A549 (cell line): ENCODE results near the gene DNAH5. TPM values are rescaled to one million over a fixed set of nuclear protein-coding genes. Genes with fewer than 3 reads are reported as not detected.

ENCODE experiments used
- ATAC-seq, 2 experiments: fragments of 200-7000 bp in 1 of 2; fragments of >200 bp in 1 of 2; cut with Nextera tagmentation in 1 of 2; cut with Tn5 transposase in 1 of 2; 3 replicates each; pipeline versions ENCODE4 v1.8.0 to v1.9.1; 2018 to 2020; ENCODE audit warnings: mild to moderate bottlenecking in 1 of 2, moderate library complexity in 1 of 2
- CTCF ChIA-PET: fragments of 300-600 bp; sonication (Branson Sonifier 250); formaldehyde crosslinking; extraction: SDS; loops from one replicate; lab custom pipeline; 2021; ENCODE audit warnings: antibody characterized with exemption, inconsistent platforms; lab: Yijun Ruan, JAX
- POLR2A ChIA-PET: fragments of 350-600 bp; formaldehyde crosslinking; extraction: SDS; loops from one replicate; lab custom pipeline; 2021; ENCODE audit warnings: antibody characterized with exemption, inconsistent platforms; lab: Yijun Ruan, JAX
- DNase-seq, 2 experiments: peaks; one replicate each; pipeline versions ENCODE4 v3.0.0 to v3.0.0-alpha.2; 2011 to 2016; ENCODE audit warnings: low read depth in 1 of 2, low spot score in 1 of 2
- FAIRE-seq: peaks from 2 replicates; lab custom pipeline; 2011; peaks lifted over from hg19 to GRCh38; lab: Jason Lieb, UNC
- H3K27ac ChIP-seq, 2 experiments: fragments of >200 bp; sonication (Bioruptor Twin); formaldehyde crosslinking; 3 replicates each; pipeline ENCODE4 v1.5.1; 2016 to 2017
- H3K4me1 ChIP-seq: fragments of >200 bp; sonication (Bioruptor Twin); formaldehyde crosslinking; 3 replicates; pipeline ENCODE4 v1.6.1; 2016
- H3K4me2 ChIP-seq: fragments of >200 bp; sonication (Bioruptor Twin); formaldehyde crosslinking; 3 replicates; pipeline ENCODE4 v1.6.1; 2016
- H3K4me3 ChIP-seq: fragments of >200 bp; sonication (Bioruptor Twin); formaldehyde crosslinking; 3 replicates; pipeline ENCODE4 v1.5.1; 2016
- H3K9me3 ChIP-seq: fragments of >200 bp; sonication (Bioruptor Twin); formaldehyde crosslinking; 3 replicates; pipeline ENCODE4 v1.6.1; 2016
- CEBPB ChIP-seq, 2 experiments: fragments of >200 bp in 1 of 2; sonication (Bioruptor Twin) in 1 of 2; formaldehyde crosslinking in 1 of 2; IDR thresholded peaks; 2 replicates each; pipeline ENCODE4 v1.6.1; 2012 to 2016
- CHD4 ChIP-seq: fragments of 200-600 bp; sonication (generic); IDR thresholded peaks from 2 replicates; pipeline ENCODE4 v1.6.1; 2016; ENCODE audit warnings: antibody characterized with exemption, mild to moderate bottlenecking, borderline replicate concordance
- E2F6 ChIP-seq: IDR thresholded peaks from 2 replicates; pipeline ENCODE4 v1.6.1; 2012; ENCODE audit warnings: low read depth, borderline replicate concordance
- EHF ChIP-seq: fragments of 250-450 bp; sonication (Bioruptor Pico); IDR thresholded peaks from 2 replicates; pipeline ENCODE4 v1.5.0; 2020; ENCODE audit warnings: mild to moderate bottlenecking
- EHMT2 ChIP-seq: fragments of 200-600 bp; sonication (generic); IDR thresholded peaks from 2 replicates; pipeline ENCODE4 v1.6.1; 2016; ENCODE audit warnings: antibody characterized with exemption, low read depth, mild to moderate bottlenecking, moderate library complexity
- ELK1 ChIP-seq: fragments of 150-350 bp; IDR thresholded peaks from 2 replicates; pipeline ENCODE4 v1.6.1; 2014; ENCODE audit warnings: low read depth, mild to moderate bottlenecking, low read length
- EP300 ChIP-seq, 2 experiments: fragments of >200 bp; sonication (Bioruptor Twin); formaldehyde crosslinking; IDR thresholded peaks; 2 replicates in 1 of 2; 3 replicates in 1 of 2; pipeline ENCODE4 v1.6.1; 2016 to 2017
- FOSB ChIP-seq: fragments of 250-450 bp; sonication (Bioruptor Pico); IDR thresholded peaks from 2 replicates; pipeline ENCODE4 v1.5.0; 2020; ENCODE audit warnings: mild to moderate bottlenecking, moderate library complexity
- FOSL2 ChIP-seq, 2 experiments: fragments of 450-650 bp in 1 of 2; fragments of >200 bp in 1 of 2; sonication (Bioruptor Twin) in 1 of 2; formaldehyde crosslinking; IDR thresholded peaks; 2 replicates each; pipeline versions ENCODE4 v1.5.0 to v1.6.1; 2016 to 2020; ENCODE audit warnings: mild to moderate bottlenecking in 1 of 2, moderate library complexity in 1 of 2
- GATA3 ChIP-seq: IDR thresholded peaks from 2 replicates; pipeline ENCODE4 v1.6.1; 2012; ENCODE audit warnings: borderline replicate concordance
- HOXA7 ChIP-seq: fragments of 250-450 bp; sonication (Bioruptor Pico); IDR thresholded peaks from 2 replicates; pipeline ENCODE4 v1.5.0; 2020; ENCODE audit warnings: mild to moderate bottlenecking, moderate library complexity
- HOXB13 ChIP-seq: fragments of 250-450 bp; sonication (Bioruptor Pico); IDR thresholded peaks from 2 replicates; pipeline ENCODE4 v1.5.0; 2020; ENCODE audit warnings: low read depth, mild to moderate bottlenecking, moderate library complexity
- JUNB ChIP-seq: fragments of >200 bp; sonication (Bioruptor Twin); formaldehyde crosslinking; IDR thresholded peaks from 2 replicates; pipeline ENCODE4 v1.6.1; 2016
- KDM5A ChIP-seq: fragments of 200-600 bp; sonication (generic); IDR thresholded peaks from 2 replicates; pipeline ENCODE4 v1.6.1; 2016; ENCODE audit warnings: antibody characterized with exemption, mild to moderate bottlenecking
- MAFK ChIP-seq: fragments of 450-650 bp; IDR thresholded peaks from 2 replicates; pipeline ENCODE4 v1.6.1; 2014; ENCODE audit not compliant: partially characterized antibody
- MAX ChIP-seq: IDR thresholded peaks from 2 replicates; pipeline ENCODE4 v1.6.1; 2012
- MAZ ChIP-seq: fragments of 150-350 bp; IDR thresholded peaks from 2 replicates; pipeline ENCODE4 v1.6.1; 2014; ENCODE audit warnings: antibody characterized with exemption, low read depth, low read length, borderline replicate concordance
- NPAS2 ChIP-seq: fragments of 250-450 bp; sonication (Bioruptor Pico); IDR thresholded peaks from 2 replicates; pipeline ENCODE4 v1.8.0; 2022; ENCODE audit warnings: mild to moderate bottlenecking, moderate library complexity, borderline replicate concordance
- NR3C1 ChIP-seq: fragments of >200 bp; sonication (Bioruptor Twin); formaldehyde crosslinking; IDR thresholded peaks from 3 replicates; pipeline ENCODE4 v1.6.1; 2017
- PHF8 ChIP-seq: fragments of 200-600 bp; sonication (generic); IDR thresholded peaks from 2 replicates; pipeline ENCODE4 v1.6.1; 2016; ENCODE audit warnings: low read depth, mild to moderate bottlenecking, antibody characterized with exemption, moderate library complexity, borderline replicate concordance
- RAD21 ChIP-seq, 2 experiments: fragments of >200 bp in 1 of 2; sonication (Bioruptor Twin) in 1 of 2; formaldehyde crosslinking in 1 of 2; IDR thresholded peaks in 1 of 2; conservative IDR thresholded peaks in 1 of 2; 2 replicates in 1 of 2; 3 replicates in 1 of 2; pipeline ENCODE4 v1.6.1; 2012 to 2018; ENCODE audit warnings: inconsistent platforms in 1 of 2
- RARB ChIP-seq: fragments of 250-450 bp; sonication (Bioruptor Pico); IDR thresholded peaks from 2 replicates; pipeline ENCODE4 v1.8.0; 2021; ENCODE audit warnings: mild to moderate bottlenecking, moderate library complexity
- REST ChIP-seq: fragments of 200-600 bp; sonication (generic); IDR thresholded peaks from 2 replicates; pipeline ENCODE4 v1.6.1; 2016; ENCODE audit warnings: antibody characterized with exemption, mild to moderate bottlenecking, moderate library complexity
- RFX5 ChIP-seq: fragments of 450-650 bp; IDR thresholded peaks from 2 replicates; pipeline ENCODE4 v1.7.1; 2014; ENCODE audit warnings: antibody characterized with exemption, mild to moderate bottlenecking, moderate library complexity
- RNF2 ChIP-seq: fragments of 200-600 bp; sonication (generic); IDR thresholded peaks from 2 replicates; pipeline ENCODE4 v1.6.1; 2016; ENCODE audit warnings: low read depth, mild to moderate bottlenecking, antibody characterized with exemption, moderate library complexity, borderline replicate concordance
- SREBF2 ChIP-seq: fragments of 450-650 bp; IDR thresholded peaks from 2 replicates; pipeline ENCODE4 v1.6.1; 2014; ENCODE audit warnings: mild to moderate bottlenecking, moderate library complexity
- WGBS: methylation state at CpG from one replicate; pipeline ENCODE4 v1.1.6; 2017; ENCODE audit errors: missing lambda C conversion rate; 5-methylcytosine and 5-hydroxymethylcytosine counted together
- polyA plus RNA-seq, 4 experiments: library from polyadenylated mRNA; depleted of rRNA in 3 of 4; stranded (reverse); fragments of >200 nt; fragmentation: RNase III in 1 of 4; extraction: RNeasy Plus Mini Kit Qiagen cat#74134 plus additional on column Dnase treatment in 1 of 4; gene quantifications; 2 replicates in 3 of 4; 3 replicates in 1 of 4; pipeline ENCODE4 v1.2.3, GENCODE V29; 2011 to 2017

DNAH5 gene
- polyA plus RNA-seq, 2 of the 4 experiments (the other 2 are of a cell fraction), result 0.15 to 1.0 TPM

- ChIA-PET CTCF (interaction anchor here (0.6 to 2.4 kb wide), 4 partner anchors 16 to 656 kb away, joined by 3 to 8 read pairs (median 4); no protein-coding TSS in a partner anchor), POLR2A (no interaction called here)
- Histone ChIP-seq H3K4me3 (no peak overlapping the region), H3K4me2 (no peak overlapping the region), H3K9me3 (peaks cover 12% of the 10 kb centered on the region), H3K27ac (no peak overlapping the region; a peak in 1 of 6 replicates), H3K4me1 (peaks cover 5% of the 10 kb centered on the region; the same call in 2 of the 3 replicates)
- TF ChIP-seq RARB (CRISPR knock-in tag) (no peak), EHMT2 (no peak)
- no peak for FAIRE-seq
- no peak for ATAC-seq
- WGBS, result 88% methylated on average over 4 of the region's 4 CpGs
- no peak for DNase-seq
These were observed 48.3 kb upstream of the DNAH5 start for GRCh38 chr5:13992795-13993194.

GRCh38 chr5:13991365-13991764 is 46.9 kb upstream of the DNAH5 start:
- ATAC-seq, result no peak
- H3K4me2 ChIP-seq, result no peak overlapping the region
- POLR2A ChIA-PET, result no interaction called here
- 74% methylated on average over 3 of the region's 3 CpGs for WGBS
- peak overlapping the region in 1 of 2 experiments; percentile 58; a peak in 4 of 6 replicates for H3K27ac ChIP-seq
- no peaks in the 10 kb centered on the region for H3K9me3 ChIP-seq
- FAIRE-seq, result no peak
- H3K4me1 ChIP-seq, result peaks cover 8% of the 10 kb centered on the region; the same call in 2 of the 3 replicates
- TF ChIP-seq FOSL2 (IDR thresholded peaks at IDR 0.05) (no peak), FOSL2 (CRISPR knock-in tag; IDR thresholded peaks at IDR 0.05) (no peak), EP300 (IDR thresholded peaks at IDR 0.05) (no peak), MAX (no peak), RNF2 (no peak), CHD4 (no peak), RFX5 (no peak), CEBPB (IDR thresholded peaks at IDR 0.05) (no peak), RAD21 (conservative IDR thresholded peaks at IDR 0.05 in 1 of 2, IDR thresholded peaks at IDR 0.05 in 1 of 2) (no peak), E2F6 (no peak), JUNB (no peak), NPAS2 (no peak), GATA3 (no peak), EHMT2 (no peak), ELK1 (no peak), SREBF2 (no peak)
- no peak for DNase-seq
- no peak overlapping the region for H3K4me3 ChIP-seq
- CTCF ChIA-PET, result interaction anchor here (1.3 to 2.4 kb wide), 3 partner anchors 16 to 373 kb away, joined by 3 to 8 read pairs (median 3); no protein-coding TSS in a partner anchor

- H3K4me1 ChIP-seq, result peaks cover 12% of the 10 kb centered on the region
- ChIA-PET POLR2A (no interaction called here), CTCF (interaction anchor here (0.9 to 8.0 kb wide), 5 partner anchors 17 to 374 kb away, joined by 3 to 53 read pairs (median 3); no protein-coding TSS in a partner anchor)
- H3K4me2 ChIP-seq, result no peak overlapping the region
- H3K9me3 ChIP-seq, result no peaks in the 10 kb centered on the region
- H3K27ac ChIP-seq, result peak overlapping the region in 1 of 2 experiments; percentile 58; a peak in 4 of 6 replicates
- 92% methylated on average over 2 of the region's 2 CpGs for WGBS
- TF ChIP-seq MAX (no peak), RFX5 (no peak), RAD21 (conservative IDR thresholded peaks at IDR 0.05 in 1 of 2, IDR thresholded peaks at IDR 0.05 in 1 of 2) (no peak), MAFK (no peak), FOSB (CRISPR knock-in tag) (no peak), GATA3 (no peak), HOXB13 (CRISPR knock-in tag) (no peak), KDM5A (no peak), REST (no peak), NR3C1 (no peak), EHMT2 (no peak), SREBF2 (no peak), EHF (CRISPR knock-in tag) (no peak), MAZ (no peak), HOXA7 (CRISPR knock-in tag) (no peak), PHF8 (no peak)
- FAIRE-seq (no peak), ATAC-seq (no peak), DNase-seq (no peak)
- H3K4me3 ChIP-seq, result no peak overlapping the region
These were observed 46.4 kb upstream of the DNAH5 start for GRCh38 chr5:13990896-13991295.
